NCI-H748 treated with DMSO at 0.1 percent for 48 hours (cell line): ENCODE results near the gene TFRC.
"Not testable (repeated sequence)": the region's sequence is repeated elsewhere in the genome, so short reads cannot be mapped to it uniquely, and the experiment has no call there.

Experiments
- DNase-seq: peaks from one replicate; lab custom pipeline; 2025; lab: John Stamatoyannopoulos, UW

The TFRC gene

DNA sequence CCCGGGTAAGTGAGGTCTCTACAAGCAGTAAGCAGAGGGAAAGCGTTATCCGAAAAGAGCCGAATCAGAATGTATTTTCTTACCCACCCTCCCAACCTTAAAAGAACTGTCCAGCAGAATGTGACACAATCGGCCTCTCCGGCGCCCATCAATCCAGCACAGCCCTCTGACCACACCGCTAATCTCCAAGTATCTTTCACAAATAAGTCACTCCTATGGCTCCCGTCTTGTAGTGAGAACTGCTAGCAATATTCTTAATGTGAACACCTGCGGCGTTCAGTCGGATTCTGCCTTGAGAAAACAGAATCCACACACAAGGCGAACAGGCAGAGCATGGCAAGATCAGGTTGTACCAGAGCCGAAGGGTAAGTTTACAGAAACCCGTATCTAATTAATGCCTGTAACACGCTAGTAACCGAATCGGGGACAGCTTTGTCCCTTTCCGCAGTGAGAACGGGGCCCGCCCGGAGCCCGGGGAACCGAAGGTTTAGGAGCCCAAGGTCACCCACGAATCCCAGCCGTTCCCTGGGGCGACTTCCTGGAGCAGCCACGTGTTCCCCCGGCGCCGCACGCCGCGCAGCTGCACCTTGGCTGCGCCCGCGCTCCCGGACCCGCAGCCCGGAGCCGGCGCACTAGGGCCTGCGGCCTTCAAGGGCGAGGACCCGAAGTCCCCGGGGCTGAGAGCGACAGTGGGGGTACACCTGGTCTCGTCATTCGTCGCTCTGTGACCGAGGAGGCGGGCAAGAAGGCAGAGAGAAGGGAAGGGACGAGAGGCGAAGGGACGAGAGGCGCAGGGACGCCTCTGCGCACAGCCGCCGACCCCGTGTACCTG is 672 bp downstream of the TFRC start:
- peak; percentile 30 for DNase-seq

- DNase-seq = not testable (repeated sequence)
These were observed 1.6 kb downstream of the TFRC start for GRCh38 chr3:196080101-196080846.

DNA sequence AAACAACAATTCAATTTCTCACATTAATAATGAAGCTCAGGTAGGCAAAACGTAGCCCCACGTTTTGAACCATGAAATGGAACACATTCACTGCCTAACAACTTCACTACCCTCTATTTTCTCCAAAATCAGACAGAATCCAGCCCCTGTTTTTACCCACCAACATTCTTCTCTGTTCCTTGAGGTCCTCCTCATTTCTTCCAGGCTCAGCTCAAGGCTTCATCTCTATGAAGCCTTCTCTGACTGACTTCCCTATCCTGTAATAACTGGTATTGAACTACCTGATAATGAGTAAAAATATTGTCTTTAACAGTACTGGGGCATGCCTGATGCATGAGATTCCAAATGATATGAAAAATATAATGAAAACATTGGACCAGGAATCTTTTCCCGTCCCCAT is 2.2 kb downstream of the TFRC start:
- no peak for DNase-seq

DNA sequence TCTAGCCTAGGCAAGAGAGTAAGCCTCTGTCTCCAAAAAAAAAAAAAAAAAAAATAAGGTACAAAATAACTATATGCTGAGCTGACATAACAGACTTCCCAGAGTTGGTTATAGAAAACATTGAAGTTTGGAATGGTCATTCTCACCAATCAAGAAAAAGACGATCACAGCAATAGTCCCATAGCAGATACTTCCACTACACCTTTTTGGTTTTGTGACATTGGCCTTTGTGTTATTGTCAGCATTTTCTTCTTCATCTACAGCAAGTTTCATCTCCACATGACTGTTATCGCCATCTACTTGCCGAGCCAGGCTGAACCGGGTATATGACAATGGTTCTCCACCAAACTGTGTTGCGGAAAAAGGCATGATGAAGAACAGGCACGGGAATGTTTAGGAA is 6.9 kb downstream of the TFRC start:
- no peak for DNase-seq

- DNase-seq = peak; percentile 7
These were observed 8.6 kb downstream of the TFRC start for GRCh38 chr3:196073255-196073753.

DNA sequence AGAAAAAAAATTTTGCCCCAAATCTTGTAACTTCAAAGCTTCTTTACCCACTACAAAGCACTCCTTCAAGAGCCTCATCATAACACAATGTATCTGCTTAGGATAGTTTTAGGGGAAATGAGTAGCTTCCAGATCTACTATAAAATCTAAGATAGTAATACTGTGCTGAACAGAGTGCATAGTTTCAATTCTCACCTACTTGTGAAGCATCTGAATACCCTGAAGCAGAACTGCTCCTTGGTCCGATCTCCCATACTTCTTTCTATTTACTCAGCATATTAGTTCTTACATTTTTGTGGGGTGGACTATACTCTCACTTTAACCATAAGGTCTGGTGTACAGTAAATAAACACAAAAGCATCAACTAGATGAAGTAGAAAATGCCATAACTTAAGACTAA is 9.6 kb downstream of the TFRC start:
- DNase-seq = no peak

DNA sequence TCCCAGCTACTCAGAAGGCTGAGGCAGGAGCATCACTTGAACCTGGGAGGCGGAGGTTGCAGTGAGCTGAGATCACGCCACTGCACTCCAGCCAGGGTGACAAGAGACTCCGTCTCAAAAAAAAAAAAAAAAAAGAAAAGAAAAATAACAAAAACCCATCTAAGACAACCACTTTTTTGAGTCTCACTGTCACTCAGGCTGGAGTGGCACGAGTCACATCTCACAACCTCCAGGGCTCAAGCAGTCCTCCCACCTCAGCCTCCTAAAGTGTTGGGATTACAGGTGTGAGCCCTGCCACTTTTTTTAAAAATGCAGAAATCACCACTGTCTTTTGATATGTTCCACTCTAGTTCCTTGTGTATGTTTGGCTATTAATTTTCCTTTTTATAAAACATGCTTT is 13.1 kb downstream of the TFRC start:
- DNase-seq = not testable (repeated sequence)

DNA sequence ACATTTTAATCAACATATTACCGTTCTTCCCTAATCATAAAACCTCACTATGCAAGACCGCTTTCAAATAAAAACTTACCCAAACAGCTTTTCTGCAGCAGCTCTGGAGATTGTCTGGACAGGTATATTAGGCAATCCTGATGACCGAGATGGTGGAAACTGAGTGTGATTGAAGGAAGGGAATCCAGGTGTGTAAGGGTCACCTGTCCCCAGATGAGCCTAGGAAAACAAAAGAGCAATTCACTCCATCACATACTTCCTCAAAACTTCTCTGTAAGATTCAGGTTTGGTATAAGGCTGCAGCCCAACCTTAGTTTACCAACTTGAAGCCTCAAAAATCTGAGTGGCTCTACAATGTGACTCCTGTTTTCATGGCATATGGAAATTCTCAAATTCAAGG is 14.5 kb downstream of the TFRC start:
- DNase-seq = no peak

DNA sequence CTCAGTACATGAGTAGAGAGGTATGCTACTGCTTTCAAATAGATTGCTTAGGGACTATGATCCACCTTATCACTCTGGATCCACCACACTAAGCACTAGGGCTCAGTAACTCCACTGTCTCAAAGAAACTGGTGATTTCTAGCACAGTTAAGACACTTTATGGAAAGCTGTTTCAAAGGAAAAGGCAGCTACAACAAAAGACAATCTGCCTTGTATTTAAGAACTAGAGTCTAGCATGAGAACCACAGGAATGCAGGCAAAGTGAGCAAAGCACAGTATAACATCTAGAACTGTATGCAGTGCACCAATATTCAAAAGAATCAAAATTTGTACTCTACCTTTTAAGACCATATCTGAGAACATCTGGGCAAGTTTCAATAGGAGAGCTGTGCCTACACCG is 17.9 kb downstream of the TFRC start:
- DNase-seq = no peak

DNA sequence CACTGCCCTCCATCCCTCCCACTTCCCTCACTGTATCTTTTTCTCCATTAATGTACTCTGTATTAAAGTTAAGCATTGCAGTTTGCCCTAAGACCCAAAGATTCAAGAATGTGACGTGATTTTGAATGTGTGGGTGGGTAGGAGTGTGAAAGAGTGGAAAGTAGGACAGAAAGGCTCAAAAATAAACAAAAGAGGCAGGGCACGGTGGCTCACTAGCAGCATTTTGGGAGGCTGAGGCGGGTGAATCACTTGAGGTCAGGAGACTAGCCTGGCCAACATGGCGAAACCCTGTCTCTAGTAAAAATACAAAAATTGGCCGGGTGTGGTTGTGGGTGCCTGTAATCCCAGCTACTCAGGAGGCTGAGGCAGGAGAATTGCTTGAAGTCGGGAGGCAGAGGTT is 18.4 kb downstream of the TFRC start:
- no peak for DNase-seq

DNA sequence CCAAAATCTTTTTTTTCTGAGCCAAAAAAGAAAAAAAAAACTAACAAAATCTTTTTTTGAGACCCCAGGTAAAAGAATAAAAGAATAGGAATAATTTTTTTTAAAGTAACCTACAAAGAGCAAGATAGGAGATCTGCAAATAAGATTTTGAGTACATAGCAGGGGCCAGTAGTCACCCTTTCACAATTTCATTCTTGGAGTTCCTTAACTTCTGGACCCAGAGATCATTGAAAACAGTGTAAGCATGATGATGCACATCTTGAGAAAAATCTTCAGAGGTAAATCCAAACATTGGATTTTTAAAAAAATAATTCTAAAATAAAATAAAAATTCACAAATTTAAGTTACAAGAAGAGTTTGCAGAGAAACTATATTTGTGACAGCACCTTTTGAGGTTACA is 18.8 kb downstream of the TFRC start:
- no peak for DNase-seq

GRCh38 chr3:196060834-196061233 is 21.1 kb downstream of the TFRC start:
- no peak for DNase-seq

DNA sequence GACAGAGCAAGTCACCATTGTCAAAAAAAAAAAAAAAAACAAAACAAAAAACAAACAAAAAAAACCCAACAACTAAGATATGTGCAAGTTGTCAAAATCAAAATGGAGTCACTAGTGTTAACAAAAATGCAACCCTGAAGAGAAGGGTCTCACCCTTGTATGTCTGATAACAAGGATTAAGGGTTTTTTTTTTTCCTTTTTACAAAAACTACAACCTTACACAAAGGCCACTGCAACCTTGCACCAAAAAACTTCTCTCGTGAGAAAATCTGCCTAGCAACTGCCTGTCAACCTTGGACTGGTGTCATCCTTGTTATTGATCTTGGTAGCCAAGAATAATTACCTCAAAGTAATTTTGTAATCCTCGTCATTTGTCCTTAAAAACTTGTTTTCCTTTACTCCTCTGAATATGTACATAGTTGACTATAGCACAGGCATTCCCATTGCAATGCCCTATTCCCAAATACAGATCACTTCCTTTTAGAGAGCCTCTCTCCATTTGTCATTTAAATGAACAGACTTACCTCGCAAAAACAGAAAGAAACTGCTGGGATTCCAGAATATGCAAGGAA is 24.0 kb downstream of the TFRC start:
- no peak for DNase-seq

GRCh38 chr3:196056371-196056770 is 25.5 kb downstream of the TFRC start:
- not testable (repeated sequence) for DNase-seq

- no peak for DNase-seq
These were observed 26.1 kb downstream of the TFRC start for GRCh38 chr3:196055683-196056270.

GRCh38 chr3:196055240-196055639 is 26.6 kb downstream of the TFRC start:
- no peak for DNase-seq

DNA sequence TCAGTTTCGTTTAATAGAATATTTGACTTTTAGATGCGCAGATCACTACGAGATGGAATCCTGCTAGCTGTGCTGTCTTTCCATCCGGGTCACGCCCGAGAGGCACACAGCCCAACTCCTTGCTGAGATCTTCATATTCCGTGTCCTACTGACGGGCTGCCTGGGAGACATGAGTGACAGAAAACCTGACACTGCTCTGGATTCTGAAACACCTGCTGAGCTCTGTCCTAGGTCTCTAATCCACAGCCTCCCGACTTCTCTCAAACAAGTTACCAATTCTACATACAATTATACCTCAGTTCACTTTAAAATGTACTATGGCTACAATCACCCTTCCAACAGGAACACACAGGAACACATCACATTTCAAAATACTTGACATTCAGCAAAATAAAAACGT is 27.2 kb downstream of the TFRC start:
- no peak for DNase-seq

- no peak for DNase-seq
These were observed 28.4 kb downstream of the TFRC start for GRCh38 chr3:196053487-196053886.

DNA sequence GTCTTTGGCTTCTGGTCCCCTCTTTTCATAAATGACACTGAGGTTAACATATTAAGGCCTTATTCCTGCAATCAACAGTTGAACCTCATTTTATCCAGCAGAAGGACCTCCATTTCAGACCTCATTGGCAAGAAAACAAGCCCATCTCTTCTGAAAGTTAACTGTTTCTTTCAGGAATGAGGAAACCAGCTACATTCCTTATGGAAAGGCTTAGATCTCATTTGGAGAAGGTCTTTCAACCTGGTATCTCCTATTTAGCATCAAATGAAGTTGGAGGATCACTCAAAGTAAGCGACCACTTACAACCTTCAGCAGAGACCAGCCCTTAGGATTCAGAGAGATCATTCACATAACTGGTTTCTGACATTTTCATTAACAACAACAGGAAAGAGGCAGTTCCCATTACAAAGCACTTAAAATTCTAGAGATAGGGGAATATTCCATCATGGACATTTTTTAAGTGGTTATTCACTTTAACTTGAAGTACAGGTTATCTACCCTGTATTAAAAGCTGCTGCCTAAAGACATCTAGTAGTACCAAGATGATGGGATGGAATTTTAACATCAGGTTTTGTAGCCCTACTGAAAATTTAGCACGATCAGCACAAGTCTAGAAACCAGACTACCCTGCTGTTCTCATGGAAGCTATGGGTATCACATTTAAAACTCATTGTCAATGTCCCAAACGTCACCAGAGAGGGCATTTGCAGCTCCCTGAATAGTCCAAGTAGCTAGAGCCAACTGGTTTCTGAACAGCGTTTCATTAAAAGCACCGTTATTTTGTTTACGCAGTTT is 30.4 kb downstream of the TFRC start:
- no peak for DNase-seq

- DNase-seq = no peak
These were observed 31.3 kb downstream of the TFRC start for GRCh38 chr3:196050597-196050996.

DNA sequence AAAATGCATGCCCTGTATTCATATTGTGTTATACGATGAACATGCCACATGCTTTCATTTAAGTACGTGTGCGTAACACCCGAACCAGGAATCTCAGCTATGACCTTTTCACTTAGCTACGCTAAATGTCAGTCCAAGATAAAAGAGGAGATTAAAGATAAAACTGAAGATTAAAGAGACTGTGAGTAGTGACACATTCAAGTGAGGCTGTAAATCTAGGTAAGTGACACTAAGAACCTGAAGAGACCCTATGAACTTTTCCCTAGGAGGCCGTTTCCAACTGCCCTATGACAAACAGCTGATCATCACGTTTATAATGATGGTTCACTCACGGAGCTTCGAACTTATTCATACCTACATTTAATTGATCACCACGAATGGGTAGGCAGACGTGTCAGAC is 32.2 kb downstream of the TFRC start:
- DNase-seq = no peak
